ENCODE results near the gene OTUB2.

- no peak for TF ChIP-seq USF2 (IDR thresholded peaks at IDR 0.05; ENCODE audit: low read length)
- no peak for TF ChIP-seq ATF2 (IDR thresholded peaks at IDR 0.05; ENCODE audit: low read length)
- TF ChIP-seq EZH2 (IDR thresholded peaks at IDR 0.05; ENCODE audit: low read depth, low read length, severe bottlenecking) = no peak
- TF ChIP-seq CTCF (IDR thresholded peaks at IDR 0.05; ENCODE audit: control extremely low read depth in 1 of 3, insufficient read depth in 1 of 3, low read depth in 1 of 3, low read length in 3 of 3) = no peak
- TF ChIP-seq CEBPB (IDR thresholded peaks at IDR 0.05; ENCODE audit: low read depth, low read length) = no peak
- no peak for TF ChIP-seq EP300 (IDR thresholded peaks at IDR 0.05; ENCODE audit: borderline replicate concordance in 1 of 2, low read depth in 2 of 2, low read length in 2 of 2)
- TF ChIP-seq CREB1 (IDR thresholded peaks at IDR 0.05) = no peak
- no peak for TF ChIP-seq POU5F1 (IDR thresholded peaks at IDR 0.05; ENCODE audit: low read depth, low read length)
- no peak for TF ChIP-seq JUN (IDR thresholded peaks at IDR 0.05; ENCODE audit: low read depth, low read length)
- TF ChIP-seq POLR2A (IDR thresholded peaks at IDR 0.05; ENCODE audit: control extremely low read depth in 1 of 2, low read depth in 2 of 2, low read length in 2 of 2) = no peak
- TF ChIP-seq RFX5 (IDR thresholded peaks at IDR 0.05; ENCODE audit: borderline replicate concordance, low read depth, low read length) = no peak
- TF ChIP-seq TAF1 (IDR thresholded peaks at IDR 0.05; ENCODE audit: low read depth, low read length) = no peak
- TF ChIP-seq POLR2AphosphoS5 (IDR thresholded peaks at IDR 0.05; ENCODE audit: low read depth, low read length) = no peak
These were observed 51.7 kb downstream of the OTUB2 start for GRCh38 chr14:94077823-94078222.

Data from H1 (cell line).